ENCODE measurements around the gene MLH3.

GRCh38 chr14:75047506-75047905 is 3.8 kb downstream of the MLH3 start:
- TF ChIP-seq, protein P1, sequence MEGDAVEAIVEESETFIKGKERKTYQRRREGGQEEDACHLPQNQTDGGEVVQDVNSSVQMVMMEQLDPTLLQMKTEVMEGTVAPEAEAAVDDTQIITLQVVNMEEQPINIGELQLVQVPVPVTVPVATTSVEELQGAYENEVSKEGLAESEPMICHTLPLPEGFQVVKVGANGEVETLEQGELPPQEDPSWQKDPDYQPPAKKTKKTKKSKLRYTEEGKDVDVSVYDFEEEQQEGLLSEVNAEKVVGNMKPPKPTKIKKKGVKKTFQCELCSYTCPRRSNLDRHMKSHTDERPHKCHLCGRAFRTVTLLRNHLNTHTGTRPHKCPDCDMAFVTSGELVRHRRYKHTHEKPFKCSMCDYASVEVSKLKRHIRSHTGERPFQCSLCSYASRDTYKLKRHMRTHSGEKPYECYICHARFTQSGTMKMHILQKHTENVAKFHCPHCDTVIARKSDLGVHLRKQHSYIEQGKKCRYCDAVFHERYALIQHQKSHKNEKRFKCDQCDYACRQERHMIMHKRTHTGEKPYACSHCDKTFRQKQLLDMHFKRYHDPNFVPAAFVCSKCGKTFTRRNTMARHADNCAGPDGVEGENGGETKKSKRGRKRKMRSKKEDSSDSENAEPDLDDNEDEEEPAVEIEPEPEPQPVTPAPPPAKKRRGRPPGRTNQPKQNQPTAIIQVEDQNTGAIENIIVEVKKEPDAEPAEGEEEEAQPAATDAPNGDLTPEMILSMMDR (IDR thresholded peaks at IDR 0.05), result no peak
- TF ChIP-seq POLR2A (IDR thresholded peaks at IDR 0.05), result no peak
